ENCODE results near the gene TOP2B.

Gene TOP2B

GRCh38 chr3:25679166-25679565, 14.5 kb upstream of the TOP2B start:
- DNase-seq (ENCODE audit: low read depth), result no peak
- H3K4me3 ChIP-seq (ENCODE audit: low read depth, low read length), result no peak overlapping the region
- TF ChIP-seq MAX (IDR thresholded peaks at IDR 0.05; ENCODE audit: low read depth, low read length) (no peak), MYC (IDR thresholded peaks at IDR 0.05; ENCODE audit: low read depth, low read length) (no peak), POLR2A (IDR thresholded peaks at IDR 0.05; ENCODE audit: extremely low read depth, insufficient read length) (no peak)
- TF ChIP-seq, protein P1, sequence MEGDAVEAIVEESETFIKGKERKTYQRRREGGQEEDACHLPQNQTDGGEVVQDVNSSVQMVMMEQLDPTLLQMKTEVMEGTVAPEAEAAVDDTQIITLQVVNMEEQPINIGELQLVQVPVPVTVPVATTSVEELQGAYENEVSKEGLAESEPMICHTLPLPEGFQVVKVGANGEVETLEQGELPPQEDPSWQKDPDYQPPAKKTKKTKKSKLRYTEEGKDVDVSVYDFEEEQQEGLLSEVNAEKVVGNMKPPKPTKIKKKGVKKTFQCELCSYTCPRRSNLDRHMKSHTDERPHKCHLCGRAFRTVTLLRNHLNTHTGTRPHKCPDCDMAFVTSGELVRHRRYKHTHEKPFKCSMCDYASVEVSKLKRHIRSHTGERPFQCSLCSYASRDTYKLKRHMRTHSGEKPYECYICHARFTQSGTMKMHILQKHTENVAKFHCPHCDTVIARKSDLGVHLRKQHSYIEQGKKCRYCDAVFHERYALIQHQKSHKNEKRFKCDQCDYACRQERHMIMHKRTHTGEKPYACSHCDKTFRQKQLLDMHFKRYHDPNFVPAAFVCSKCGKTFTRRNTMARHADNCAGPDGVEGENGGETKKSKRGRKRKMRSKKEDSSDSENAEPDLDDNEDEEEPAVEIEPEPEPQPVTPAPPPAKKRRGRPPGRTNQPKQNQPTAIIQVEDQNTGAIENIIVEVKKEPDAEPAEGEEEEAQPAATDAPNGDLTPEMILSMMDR (IDR thresholded peaks at IDR 0.05; ENCODE audit: low read depth, low read length), result no peak

DNA sequence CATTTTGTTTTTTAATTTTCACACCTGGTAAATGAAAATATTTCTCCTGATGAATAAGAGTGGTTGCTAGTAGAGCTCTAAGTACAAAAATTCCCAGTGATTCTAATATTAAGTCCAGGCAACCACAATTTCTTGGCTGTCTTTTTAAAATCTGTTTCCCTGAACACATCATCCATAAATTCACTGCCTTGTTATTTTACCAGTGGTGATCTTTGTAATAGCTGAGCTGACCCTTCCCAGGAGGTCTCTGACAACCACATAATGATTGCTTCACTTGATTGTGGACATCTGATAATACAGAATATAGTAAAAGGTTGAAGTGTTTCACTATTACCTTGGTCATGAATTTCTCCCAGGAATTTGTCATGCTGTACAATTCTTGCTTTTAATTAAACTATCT, 13.9 kb upstream of the TOP2B start:
- DNase-seq (ENCODE audit: low read depth), result no peak
- TF ChIP-seq POLR2A (IDR thresholded peaks at IDR 0.05; ENCODE audit: extremely low read depth, insufficient read length) (no peak), MYC (IDR thresholded peaks at IDR 0.05; ENCODE audit: low read depth, low read length) (no peak), MAX (IDR thresholded peaks at IDR 0.05; ENCODE audit: low read depth, low read length) (no peak)
- TF ChIP-seq, protein P1 (IDR thresholded peaks at IDR 0.05; ENCODE audit: low read depth, low read length), result no peak

GRCh38 chr3:25677121-25677520, 12.4 kb upstream of the TOP2B start:
- TF ChIP-seq, protein P1 (IDR thresholded peaks at IDR 0.05; ENCODE audit: low read depth, low read length), result no peak
- TF ChIP-seq POLR2A (IDR thresholded peaks at IDR 0.05; ENCODE audit: extremely low read depth, insufficient read length) (no peak), MYC (IDR thresholded peaks at IDR 0.05; ENCODE audit: low read depth, low read length) (no peak), MAX (IDR thresholded peaks at IDR 0.05; ENCODE audit: low read depth, low read length) (no peak)
- no peak overlapping the region for H3K4me3 ChIP-seq (ENCODE audit: low read depth, low read length)
- no peak for DNase-seq (ENCODE audit: low read depth)

More for the DNA sequence above, 13.9 kb upstream of the TOP2B start:
- no peak overlapping the region for H3K4me3 ChIP-seq (ENCODE audit: low read depth, low read length)

GRCh38 chr3:25674670-25675069, 10.0 kb upstream of the TOP2B start:
- TF ChIP-seq POLR2A (IDR thresholded peaks at IDR 0.05; ENCODE audit: extremely low read depth, insufficient read length) (no peak), MAX (IDR thresholded peaks at IDR 0.05; ENCODE audit: low read depth, low read length) (no peak), MYC (IDR thresholded peaks at IDR 0.05; ENCODE audit: low read depth, low read length) (no peak)
- TF ChIP-seq, protein P1 (IDR thresholded peaks at IDR 0.05; ENCODE audit: low read depth, low read length), result no peak
- no peak overlapping the region for H3K4me3 ChIP-seq (ENCODE audit: low read depth, low read length)
- no peak for DNase-seq (ENCODE audit: low read depth)

DNA sequence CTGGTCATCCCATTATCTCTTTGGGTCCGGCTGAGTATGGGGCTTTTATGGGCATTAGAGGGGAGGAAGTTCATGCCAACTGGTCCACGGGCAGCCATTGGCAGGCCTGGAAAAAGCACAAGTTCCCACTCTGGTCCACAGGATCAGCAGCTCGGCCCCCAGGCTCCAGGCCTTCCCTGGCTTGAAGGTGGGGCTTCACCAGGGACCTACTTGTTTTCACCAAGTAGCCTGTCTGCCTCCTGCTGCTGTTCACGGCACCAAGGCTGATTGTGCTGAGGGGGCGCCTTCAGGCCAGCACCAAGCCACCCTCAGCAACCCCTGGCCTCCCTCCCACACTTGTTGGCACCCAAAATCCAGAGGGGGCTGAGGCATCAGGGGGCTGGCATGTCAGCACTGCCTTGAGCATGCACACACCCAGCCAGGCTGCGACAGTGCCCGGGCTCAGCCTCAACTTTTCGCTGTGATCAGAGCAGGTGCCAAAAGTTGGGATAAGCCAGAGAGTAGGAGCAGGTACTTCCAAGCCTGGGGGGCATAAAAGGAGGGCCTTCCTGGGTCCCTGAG, 9.1 kb upstream of the TOP2B start:
- TF ChIP-seq, protein P1 (IDR thresholded peaks at IDR 0.05; ENCODE audit: low read depth, low read length), result no peak
- TF ChIP-seq POLR2A (IDR thresholded peaks at IDR 0.05; ENCODE audit: extremely low read depth, insufficient read length) (no peak), MYC (IDR thresholded peaks at IDR 0.05; ENCODE audit: low read depth, low read length) (no peak), MAX (IDR thresholded peaks at IDR 0.05; ENCODE audit: low read depth, low read length) (no peak)
- no peak for DNase-seq (ENCODE audit: low read depth)
- H3K4me3 ChIP-seq (ENCODE audit: low read depth, low read length), result no peak overlapping the region

Data from NB4 (cell line).